Keratinocyte (primary cell): ENCODE results near the gene RANBP17.

Experiments
- EZH2 ChIP-seq: IDR thresholded peaks from one replicate; pipeline ENCODE4 v1.6.1; 2012; ENCODE audit warnings: inconsistent platforms, mild to moderate bottlenecking, low read length, moderate library complexity
- TF ChIP-seq, protein P1 (sequence below), 3 experiments: IDR thresholded peaks in 1 of 3; conservative IDR thresholded peaks in 1 of 3; optimal IDR thresholded peaks in 1 of 3; 2 replicates in 2 of 3; 3 replicates in 1 of 3; pipeline versions ENCODE3 to v1.5.1; 2011; ENCODE audit warnings: low read length in 3 of 3, mild to moderate bottlenecking in 3 of 3, moderate library complexity in 2 of 3, control low read depth in 1 of 3, inconsistent platforms in 1 of 3; ENCODE audit not compliant: insufficient read depth in 2 of 3; ENCODE audit errors: extremely low read depth in 1 of 3

DNA sequence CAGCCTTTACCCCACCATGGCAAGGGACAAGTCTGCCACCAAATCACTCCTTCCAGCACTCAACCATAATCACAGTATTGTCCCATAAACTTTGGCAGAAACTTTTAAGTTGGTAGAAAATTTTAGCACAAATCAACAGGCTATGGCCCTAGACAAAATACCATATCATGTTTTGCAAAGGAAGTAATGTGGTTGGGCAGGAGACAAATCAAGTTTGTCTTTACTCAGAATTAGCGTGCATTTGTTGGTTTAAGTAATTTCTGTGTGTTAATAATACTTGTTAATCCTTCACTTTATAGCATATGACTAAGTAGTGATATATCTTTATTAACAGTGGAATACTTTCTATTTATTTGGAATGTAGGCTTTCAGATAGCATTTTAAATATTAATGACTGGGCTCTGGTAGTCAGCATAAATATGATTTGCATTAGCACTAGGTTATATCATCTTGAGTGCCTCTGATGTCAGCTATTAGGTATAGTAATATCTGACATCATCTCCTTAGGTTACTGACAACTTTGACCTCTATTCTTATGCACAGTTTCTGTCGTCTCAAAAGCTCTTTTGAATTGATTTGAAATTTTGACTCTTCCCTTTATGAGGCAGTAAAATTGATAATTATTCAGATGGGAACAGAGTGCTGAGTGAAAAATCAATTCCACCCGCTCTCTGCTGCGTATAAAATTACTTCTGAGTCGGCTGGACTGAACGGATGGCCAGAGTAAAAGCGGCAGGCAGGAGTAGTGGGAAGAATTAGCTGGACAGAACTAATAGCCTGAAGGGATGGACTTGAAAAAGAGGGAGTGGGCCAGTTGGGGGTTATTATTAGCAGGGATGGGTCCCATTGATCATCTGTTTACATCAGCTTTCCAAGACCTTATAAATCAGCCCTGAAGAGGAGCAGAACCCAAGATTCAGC lies 407.1 kb downstream of the RANBP17 start:
- TF ChIP-seq, protein P1, sequence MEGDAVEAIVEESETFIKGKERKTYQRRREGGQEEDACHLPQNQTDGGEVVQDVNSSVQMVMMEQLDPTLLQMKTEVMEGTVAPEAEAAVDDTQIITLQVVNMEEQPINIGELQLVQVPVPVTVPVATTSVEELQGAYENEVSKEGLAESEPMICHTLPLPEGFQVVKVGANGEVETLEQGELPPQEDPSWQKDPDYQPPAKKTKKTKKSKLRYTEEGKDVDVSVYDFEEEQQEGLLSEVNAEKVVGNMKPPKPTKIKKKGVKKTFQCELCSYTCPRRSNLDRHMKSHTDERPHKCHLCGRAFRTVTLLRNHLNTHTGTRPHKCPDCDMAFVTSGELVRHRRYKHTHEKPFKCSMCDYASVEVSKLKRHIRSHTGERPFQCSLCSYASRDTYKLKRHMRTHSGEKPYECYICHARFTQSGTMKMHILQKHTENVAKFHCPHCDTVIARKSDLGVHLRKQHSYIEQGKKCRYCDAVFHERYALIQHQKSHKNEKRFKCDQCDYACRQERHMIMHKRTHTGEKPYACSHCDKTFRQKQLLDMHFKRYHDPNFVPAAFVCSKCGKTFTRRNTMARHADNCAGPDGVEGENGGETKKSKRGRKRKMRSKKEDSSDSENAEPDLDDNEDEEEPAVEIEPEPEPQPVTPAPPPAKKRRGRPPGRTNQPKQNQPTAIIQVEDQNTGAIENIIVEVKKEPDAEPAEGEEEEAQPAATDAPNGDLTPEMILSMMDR (optimal IDR thresholded peaks at IDR 0.05 in 1 of 3, IDR thresholded peaks at IDR 0.05 in 1 of 3, conservative IDR thresholded peaks at IDR 0.05 in 1 of 3; ENCODE audit: extremely low read depth in 1 of 3, insufficient read depth in 2 of 3, low read length in 3 of 3) = no peak
- TF ChIP-seq EZH2 = no peak
